Measurements from ENCODE around the gene ST6GALNAC6.

DNA sequence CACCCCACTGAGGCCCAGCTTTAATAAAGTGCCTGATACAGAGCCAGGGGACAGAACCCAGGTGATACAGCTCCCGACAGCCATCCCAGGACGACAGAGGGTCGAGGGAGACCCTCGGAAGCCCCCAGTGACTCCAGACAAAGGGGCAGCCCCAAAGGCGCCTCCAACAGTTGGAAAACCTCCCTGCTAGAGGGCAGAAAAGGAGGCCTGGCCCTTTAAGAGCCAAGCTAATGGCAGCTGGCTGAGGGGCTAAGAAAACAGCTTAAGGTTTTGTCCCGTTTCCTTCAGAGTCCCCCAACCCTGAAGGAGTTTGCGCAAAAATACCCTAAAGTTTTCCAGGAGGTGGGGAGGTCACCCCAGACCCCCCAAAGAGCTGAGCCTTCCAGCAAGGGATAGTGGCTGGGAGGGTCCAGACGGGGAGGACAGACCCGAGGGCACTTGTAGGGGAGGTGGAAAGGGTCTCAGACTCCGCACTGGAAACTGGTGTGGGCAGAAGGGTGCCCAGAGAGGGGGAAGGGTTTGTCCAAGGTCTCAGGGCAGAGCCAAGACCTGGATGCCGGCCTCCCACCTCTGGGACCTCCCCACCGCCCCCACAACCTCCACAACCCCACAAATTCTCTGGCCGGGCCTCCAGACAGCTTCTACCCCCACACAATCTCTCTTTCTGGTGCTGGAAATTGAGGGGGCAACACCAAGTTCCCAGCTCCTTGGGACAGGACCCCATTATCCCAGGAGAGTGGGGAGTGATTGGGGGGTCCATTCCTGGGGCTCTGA, 13.7 kb downstream of the ST6GALNAC6 start:
- no peak for TF ChIP-seq CTCF (IDR thresholded peaks at IDR 0.05)
- no peak for TF ChIP-seq POLR2A (IDR thresholded peaks at IDR 0.05)

Measured in heart left ventricle (tissue), 13 donors.